A549 (cell line): ENCODE results near the gene MEPE.

Experiments used
- CTCF ChIP-seq: fragments of >200 bp; sonication (Bioruptor Twin); formaldehyde crosslinking; IDR thresholded peaks from 3 replicates; pipeline ENCODE4 v1.5.1; 2016
- POLR2A ChIP-seq: IDR thresholded peaks from 2 replicates; pipeline ENCODE4 v1.6.1; 2012; ENCODE audit warnings: mild to moderate bottlenecking, low read length
- ZNF302 ChIP-seq: fragments of 250-450 bp; sonication (Bioruptor Pico); IDR thresholded peaks from 2 replicates; pipeline ENCODE4 v1.9.0; 2021; ENCODE audit warnings: inconsistent platforms, mild to moderate bottlenecking, moderate library complexity

GRCh38 chr4:87875191-87875590, 42.4 kb downstream of the MEPE start:
- TF ChIP-seq POLR2A (no peak), CTCF (no peak), ZNF302 (CRISPR knock-in tag) (no peak)
